ENCODE data around the gene ZNF92. TPM values are rescaled to one million over a fixed set of nuclear protein-coding genes. Genes with fewer than 3 reads are reported as not detected.

The ZNF92 gene
- total and polyA plus RNA-seq, 2 of the 13 experiments (the other 11 are each of a cell fraction or from before 2014, with no cell fraction given): 4.0 to 13.2 TPM

DNA sequence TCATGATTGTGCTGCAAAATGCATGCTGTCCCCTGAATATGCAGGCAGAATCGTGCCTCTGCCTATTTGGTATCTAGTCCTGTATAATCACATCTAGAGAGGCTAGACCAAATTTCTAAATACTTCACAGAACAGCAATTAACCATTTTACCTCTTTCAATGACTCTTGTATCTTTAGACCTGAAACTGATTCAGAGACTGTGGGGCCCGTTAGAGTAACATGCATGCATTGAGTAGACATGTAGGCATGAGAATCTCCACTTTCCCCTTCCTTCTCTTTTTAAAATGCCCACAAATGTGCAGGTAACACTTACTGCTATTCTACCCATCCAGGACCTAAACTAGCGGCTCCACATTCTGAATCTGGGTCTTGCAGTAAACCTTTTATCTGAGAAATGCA, 8.8 kb downstream of the ZNF92 start:
- ATAC-seq: no peak
- intact Hi-C loops (cut with micrococcal nuclease; ENCODE audit: unreplicated experiment) (no loop called here), in situ Hi-C loops (cut with HindIII; ENCODE audit: extremely low pct_ligation_motif_present, low pct_unique_long_range_greater_than_20kb) (no loop called here)
- no peaks in the 10 kb centered on the region for H3K27me3 ChIP-seq (ENCODE audit: control insufficient read depth in 1 of 2, insufficient read depth in 2 of 2, low read length in 2 of 2)
- peaks cover 0 to 3% of the 10 kb centered on the region in 2 experiments; a peak in 3 of 5 replicates for H3K36me3 ChIP-seq (replicated peaks in 1 of 2; ENCODE audit: control insufficient read depth in 1 of 2, insufficient read depth in 2 of 2, low read length in 2 of 2)
- no peak overlapping the region for H3K9ac ChIP-seq (ENCODE audit: insufficient read depth, low read depth, low read length)
- no peak overlapping the region for H2AFZ ChIP-seq (ENCODE audit: low read length)
- H3K79me2 ChIP-seq (ENCODE audit: insufficient read depth, low read length): peaks cover 90% of the 10 kb centered on the region
- H3K4me3 ChIP-seq (replicated peaks in 1 of 3; ENCODE audit: insufficient read depth in 1 of 3, low read depth in 2 of 3, low read length in 3 of 3): no peak overlapping the region
- no peak for FAIRE-seq
- no peak for TF ChIP-seq ZNF562 (CRISPR knock-in tag; IDR thresholded peaks at IDR 0.05; ENCODE audit: borderline replicate concordance)
- TF ChIP-seq, protein P1, sequence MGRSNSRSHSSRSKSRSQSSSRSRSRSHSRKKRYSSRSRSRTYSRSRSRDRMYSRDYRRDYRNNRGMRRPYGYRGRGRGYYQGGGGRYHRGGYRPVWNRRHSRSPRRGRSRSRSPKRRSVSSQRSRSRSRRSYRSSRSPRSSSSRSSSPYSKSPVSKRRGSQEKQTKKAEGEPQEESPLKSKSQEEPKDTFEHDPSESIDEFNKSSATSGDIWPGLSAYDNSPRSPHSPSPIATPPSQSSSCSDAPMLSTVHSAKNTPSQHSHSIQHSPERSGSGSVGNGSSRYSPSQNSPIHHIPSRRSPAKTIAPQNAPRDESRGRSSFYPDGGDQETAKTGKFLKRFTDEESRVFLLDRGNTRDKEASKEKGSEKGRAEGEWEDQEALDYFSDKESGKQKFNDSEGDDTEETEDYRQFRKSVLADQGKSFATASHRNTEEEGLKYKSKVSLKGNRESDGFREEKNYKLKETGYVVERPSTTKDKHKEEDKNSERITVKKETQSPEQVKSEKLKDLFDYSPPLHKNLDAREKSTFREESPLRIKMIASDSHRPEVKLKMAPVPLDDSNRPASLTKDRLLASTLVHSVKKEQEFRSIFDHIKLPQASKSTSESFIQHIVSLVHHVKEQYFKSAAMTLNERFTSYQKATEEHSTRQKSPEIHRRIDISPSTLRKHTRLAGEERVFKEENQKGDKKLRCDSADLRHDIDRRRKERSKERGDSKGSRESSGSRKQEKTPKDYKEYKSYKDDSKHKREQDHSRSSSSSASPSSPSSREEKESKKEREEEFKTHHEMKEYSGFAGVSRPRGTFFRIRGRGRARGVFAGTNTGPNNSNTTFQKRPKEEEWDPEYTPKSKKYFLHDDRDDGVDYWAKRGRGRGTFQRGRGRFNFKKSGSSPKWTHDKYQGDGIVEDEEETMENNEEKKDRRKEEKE (IDR thresholded peaks at IDR 0.05): no peak
- TF ChIP-seq, protein P2, sequence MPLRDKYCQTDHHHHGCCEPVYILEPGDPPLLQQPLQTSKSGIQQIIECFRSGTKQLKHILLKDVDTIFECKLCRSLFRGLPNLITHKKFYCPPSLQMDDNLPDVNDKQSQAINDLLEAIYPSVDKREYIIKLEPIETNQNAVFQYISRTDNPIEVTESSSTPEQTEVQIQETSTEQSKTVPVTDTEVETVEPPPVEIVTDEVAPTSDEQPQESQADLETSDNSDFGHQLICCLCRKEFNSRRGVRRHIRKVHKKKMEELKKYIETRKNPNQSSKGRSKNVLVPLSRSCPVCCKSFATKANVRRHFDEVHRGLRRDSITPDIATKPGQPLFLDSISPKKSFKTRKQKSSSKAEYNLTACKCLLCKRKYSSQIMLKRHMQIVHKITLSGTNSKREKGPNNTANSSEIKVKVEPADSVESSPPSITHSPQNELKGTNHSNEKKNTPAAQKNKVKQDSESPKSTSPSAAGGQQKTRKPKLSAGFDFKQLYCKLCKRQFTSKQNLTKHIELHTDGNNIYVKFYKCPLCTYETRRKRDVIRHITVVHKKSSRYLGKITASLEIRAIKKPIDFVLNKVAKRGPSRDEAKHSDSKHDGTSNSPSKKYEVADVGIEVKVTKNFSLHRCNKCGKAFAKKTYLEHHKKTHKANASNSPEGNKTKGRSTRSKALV (CRISPR knock-in tag; IDR thresholded peaks at IDR 0.05): no peak
- TF ChIP-seq TARDBP (CRISPR knock-in tag; IDR thresholded peaks at IDR 0.05): no peak
- TF ChIP-seq RARA (CRISPR knock-in tag; IDR thresholded peaks at IDR 0.05): no peak
- no peak for TF ChIP-seq RNF2 (conservative IDR thresholded peaks at IDR 0.05; ENCODE audit: low read depth)
- no peak for TF ChIP-seq POLR2AphosphoS2 (IDR thresholded peaks at IDR 0.05; ENCODE audit: low read depth, low read length)
- TF ChIP-seq ETV5 (CRISPR knock-in tag; IDR thresholded peaks at IDR 0.05; ENCODE audit: borderline replicate concordance): no peak
- no peak for TF ChIP-seq NFIB (CRISPR knock-in tag; IDR thresholded peaks at IDR 0.05; ENCODE audit: borderline replicate concordance)
- TF ChIP-seq ISL2 (CRISPR knock-in tag; IDR thresholded peaks at IDR 0.05): no peak
- H3K27ac ChIP-seq (ENCODE audit: extremely low read length, insufficient read depth, low read length): no peak overlapping the region
- no peak overlapping the region for H3K4me2 ChIP-seq (ENCODE audit: low read depth, low read length)
- peaks cover 62% of the 10 kb centered on the region for H3K4me1 ChIP-seq (ENCODE audit: insufficient read depth, low read length)
- no peak for DNase-seq (ENCODE audit: low spot score)
- H3K9me3 ChIP-seq (ENCODE audit: low read length): no peaks in the 10 kb centered on the region
- BruUV-seq (replicated peaks): no TSS peak
- 85% methylated on average over 3 of the region's 3 CpGs for WGBS (ENCODE audit: low lambda C conversion rate)
- H4K20me1 ChIP-seq (ENCODE audit: insufficient read depth, low read length): peaks cover 11% of the 10 kb centered on the region
- POLR2A ChIA-PET: interaction anchor here (3.0 kb wide), 1 partner anchor 9 kb away, joined by 14 read pairs; the partner anchor contains the start of gene ZNF92
- CTCF ChIA-PET (ENCODE audit: low intra/inter-chr PET ratio, low total read pairs): no interaction called here
